Uterus (tissue), 2 donors: ENCODE data around the gene SPI1.

ENCODE experiments used
- CTCF ChIP-seq, 4 experiments: fragments of 200-600 bp in 2 of 4; fragments of 450-650 bp in 2 of 4; sonication (generic) in 2 of 4; IDR thresholded peaks; one replicate each; pipeline ENCODE4 v1.5.1; 2016 to 2019; ENCODE audit warnings: antibody characterized with exemption in 4 of 4, mild to moderate bottlenecking in 2 of 4, moderate library complexity in 1 of 4
- POLR2A ChIP-seq, 2 donors: fragments of 450-650 bp; IDR thresholded peaks; one replicate each; pipeline ENCODE4 v1.6.1; 2016; ENCODE audit warnings: antibody characterized with exemption in 2 of 2, mild to moderate bottlenecking in 1 of 2, moderate library complexity in 1 of 2

- no peak for TF ChIP-seq CTCF (IDR thresholded peaks at IDR 0.05)
- no peak for TF ChIP-seq POLR2A (IDR thresholded peaks at IDR 0.05)
Observed at GRCh38 chr11:47387944-47388696, 9.8 kb upstream of the SPI1 start.
